Liver (tissue), 3 donors: ENCODE measurements around the gene ABCB6.

ENCODE experiments used
- ATF3 ChIP-seq: IDR thresholded peaks from 2 replicates; pipeline ENCODE4 v1.6.1; 2016; ENCODE audit warnings: antibody characterized with exemption
- CTCF ChIP-seq: fragments of 150-350 bp; IDR thresholded peaks from 2 replicates; pipeline ENCODE4 v1.5.1; 2017; ENCODE audit warnings: improper control_type of control experiment, low read depth, low read length; ENCODE audit not compliant: missing input control
- HNF4A ChIP-seq, 2 donors: conservative IDR thresholded peaks; 2 replicates each; pipeline ENCODE4 v1.6.1; 2016; ENCODE audit warnings: antibody characterized with exemption in 2 of 2, mild to moderate bottlenecking in 2 of 2
- MAX ChIP-seq: IDR thresholded peaks from 2 replicates; pipeline ENCODE4 v1.6.1; 2016; ENCODE audit warnings: antibody characterized with exemption
- REST ChIP-seq: IDR thresholded peaks from 2 replicates; pipeline ENCODE4 v1.6.1; 2016; ENCODE audit warnings: antibody characterized with exemption, mild to moderate bottlenecking
- SP1 ChIP-seq: IDR thresholded peaks from 2 replicates; pipeline ENCODE4 v1.6.1; 2018; ENCODE audit warnings: antibody characterized with exemption, mild to moderate bottlenecking
- donor health status: healthy.
- donor health status: healthy.

GRCh38 chr2:219234331-219234730 is 15.6 kb upstream of the ABCB6 start:
- TF ChIP-seq REST (no peak), CTCF (no peak), SP1 (no peak), ATF3 (no peak), MAX (no peak), HNF4A (conservative IDR thresholded peaks at IDR 0.05) (no peak)
